Hepatocyte (in vitro differentiated cells): ENCODE results near the gene POFUT2. TPM values are rescaled to one million over a fixed set of nuclear protein-coding genes. Genes with fewer than 3 reads are reported as not detected.

ENCODE experiments used
- DNase-seq: peaks from one replicate; pipeline ENCODE4 v3.0.0-alpha.2; 2016; ENCODE audit warnings: low spot score
- H2AFZ ChIP-seq: fragments of 200-600 bp; sonication (generic); 2 replicates; pipeline ENCODE4 v1.6.0; 2016; ENCODE audit warnings: antibody characterized with exemption, mild to moderate bottlenecking
- H3K27ac ChIP-seq: fragments of 200-600 bp; sonication (generic); 2 replicates; pipeline ENCODE4 v1.5.1; 2016; ENCODE audit warnings: mild to moderate bottlenecking
- H3K27me3 ChIP-seq: fragments of 200-600 bp; sonication (generic); 2 replicates; pipeline ENCODE4 v1.6.1; 2016
- H3K36me3 ChIP-seq: fragments of 200-600 bp; sonication (generic); replicated peaks from 2 replicates; pipeline ENCODE4 v1.5.1; 2016; ENCODE audit warnings: low read depth; ENCODE audit not compliant: insufficient read depth
- H3K4me1 ChIP-seq: fragments of 200-600 bp; sonication (generic); 2 replicates; pipeline ENCODE4 v1.5.1; 2016; ENCODE audit warnings: mild to moderate bottlenecking, moderate library complexity; ENCODE audit not compliant: insufficient read depth
- H3K4me2 ChIP-seq: fragments of 200-600 bp; sonication (generic); 2 replicates; pipeline ENCODE4 v1.6.0; 2016
- H3K4me3 ChIP-seq: fragments of 200-600 bp; sonication (generic); 2 replicates; pipeline ENCODE4 v1.5.1; 2016; ENCODE audit warnings: mild to moderate bottlenecking
- H3K79me2 ChIP-seq: fragments of 200-600 bp; sonication (generic); 2 replicates; pipeline ENCODE4 v1.6.0; 2017; ENCODE audit warnings: mild to moderate bottlenecking
- H3K9me2 ChIP-seq: fragments of 200-600 bp; sonication (generic); replicated peaks from 2 replicates; pipeline ENCODE4 v1.6.0; 2017; ENCODE audit warnings: mild to moderate bottlenecking; ENCODE audit not compliant: insufficient read depth
- H3K9me3 ChIP-seq: fragments of 200-600 bp; sonication (generic); 2 replicates; pipeline ENCODE4 v1.5.1; 2016; ENCODE audit warnings: low read depth, mild to moderate bottlenecking
- H4K20me1 ChIP-seq: fragments of 200-600 bp; sonication (generic); 2 replicates; pipeline ENCODE4 v1.6.0; 2016; ENCODE audit warnings: mild to moderate bottlenecking; ENCODE audit not compliant: insufficient read depth, poor library complexity, severe bottlenecking
- CTCF ChIP-seq: fragments of 200-600 bp; sonication (generic); IDR thresholded peaks from 2 replicates; pipeline ENCODE4 v1.5.1; 2016; ENCODE audit warnings: antibody characterized with exemption, mild to moderate bottlenecking; ENCODE audit not compliant: poor library complexity
- EZH2 ChIP-seq: fragments of 200-600 bp; sonication (generic); IDR thresholded peaks from 2 replicates; pipeline ENCODE4 v1.6.1; 2016; ENCODE audit warnings: antibody characterized with exemption, mild to moderate bottlenecking, borderline replicate concordance
- EZH2phosphoT487 ChIP-seq: fragments of 200-600 bp; sonication (generic); IDR thresholded peaks from one replicate; pipeline ENCODE4 v1.6.1; 2018; ENCODE audit warnings: antibody characterized with exemption, mild to moderate bottlenecking, low read depth, moderate library complexity; ENCODE audit not compliant: unreplicated experiment, severe bottlenecking
- WGBS: methylation state at CpG from one replicate; pipeline ENCODE4 v1.1.6; 2016; ENCODE audit warnings: low lambda C conversion rate; ENCODE audit errors: missing lambda C conversion rate; 5-methylcytosine and 5-hydroxymethylcytosine counted together
- polyA plus RNA-seq: library from polyadenylated mRNA; unstranded; fragments of >200 nt; fragmentation: Nextera tagmentation; extraction: Ambion mirVana; gene quantifications from 2 replicates; pipeline ENCODE4 v1.2.1, GENCODE V29; 2016
- total RNA-seq: library from RNA; depleted of rRNA; stranded (reverse); fragments of >200 nt; gene quantifications from 2 replicates; pipeline ENCODE4 v1.2.3, GENCODE V29; 2014

Gene POFUT2
- total and polyA plus RNA-seq, 2 experiments from 2014 or later: 30.7 to 57.7 TPM

GRCh38 chr21:45255381-45256020, 32.2 kb downstream of the POFUT2 start:
- Histone ChIP-seq H3K79me2 (no peaks in the 10 kb centered on the region), H3K36me3 (no peaks in the 10 kb centered on the region), H3K4me1 (peaks cover 10% of the 10 kb centered on the region), H3K4me2 (no peak overlapping the region), H3K4me3 (no peak overlapping the region), H3K9me3 (no peaks in the 10 kb centered on the region), H2AFZ (no peak overlapping the region), H4K20me1 (no peaks in the 10 kb centered on the region), H3K9me2 (no peaks in the 10 kb centered on the region), H3K27ac (no peak overlapping the region), H3K27me3 (no peaks in the 10 kb centered on the region)
- TF ChIP-seq EZH2: no peak
- TF ChIP-seq CTCF: no peak
- no peak for TF ChIP-seq EZH2phosphoT487
- WGBS: 90% methylated on average over 18 of the region's 22 CpGs
- no peak for DNase-seq

GRCh38 chr21:45254460-45254930, 33.2 kb downstream of the POFUT2 start:
- no peaks in the 10 kb centered on the region for H4K20me1 ChIP-seq
- no peaks in the 10 kb centered on the region for H3K9me2 ChIP-seq
- no peaks in the 10 kb centered on the region for H3K79me2 ChIP-seq
- no peak for DNase-seq
- 81% methylated on average over 17 of the region's 17 CpGs for WGBS
- H3K36me3 ChIP-seq: no peaks in the 10 kb centered on the region
- H3K4me2 ChIP-seq: no peak overlapping the region
- no peaks in the 10 kb centered on the region for H3K27me3 ChIP-seq
- H3K4me1 ChIP-seq: peaks cover 10% of the 10 kb centered on the region
- H3K27ac ChIP-seq: no peak overlapping the region
- H2AFZ ChIP-seq: no peak overlapping the region
- TF ChIP-seq EZH2phosphoT487 (no peak), CTCF (no peak), EZH2 (no peak)
- H3K4me3 ChIP-seq: no peak overlapping the region
- no peaks in the 10 kb centered on the region for H3K9me3 ChIP-seq

- 92% methylated on average over 14 of the region's 28 CpGs for WGBS
- Histone ChIP-seq H3K79me2 (no peaks in the 10 kb centered on the region), H3K4me2 (no peak overlapping the region), H4K20me1 (no peaks in the 10 kb centered on the region), H3K36me3 (no peaks in the 10 kb centered on the region), H3K27ac (no peak overlapping the region), H3K4me3 (no peak overlapping the region), H3K9me2 (no peaks in the 10 kb centered on the region), H3K27me3 (no peaks in the 10 kb centered on the region), H3K9me3 (no peaks in the 10 kb centered on the region), H2AFZ (no peak overlapping the region), H3K4me1 (peaks cover 10% of the 10 kb centered on the region)
- DNase-seq: no peak
- TF ChIP-seq CTCF (no peak), EZH2phosphoT487 (no peak), EZH2 (no peak)
Observed at GRCh38 chr21:45253633-45254459, 33.8 kb downstream of the POFUT2 start.
